Adrenal gland (tissue), 5 donors: ENCODE data around the gene REM1.

Experiments used
- CTCF ChIP-seq, 6 experiments: fragments of 450-650 bp in 4 of 6; fragments of 200-600 bp in 2 of 6; sonication (generic) in 1 of 6; IDR thresholded peaks; 1 replicate in 5 of 6; 2 replicates in 1 of 6; pipeline versions ENCODE4 v1.5.1 to v1.8.0; 2016 to 2021; ENCODE audit warnings: antibody characterized with exemption in 6 of 6, mild to moderate bottlenecking in 2 of 6, moderate library complexity in 1 of 6
- POLR2A ChIP-seq, 2 donors: fragments of 450-650 bp; IDR thresholded peaks; one replicate each; pipeline ENCODE4 v1.6.1; 2017; ENCODE audit warnings: antibody characterized with exemption in 2 of 2, mild to moderate bottlenecking in 2 of 2, moderate library complexity in 1 of 2
- donor health status: DM: no; HTN: no; CAD: no.

- TF ChIP-seq CTCF (IDR thresholded peaks at IDR 0.05), result no peak
- no peak for TF ChIP-seq POLR2A (IDR thresholded peaks at IDR 0.05)
Measured at GRCh38 chr20:31449511-31450414, 25.3 kb upstream of the REM1 start.
